HG03571 (cell line): ENCODE data around the gene BICC1.

Experiments
- ATAC-seq: cut with Tn5 transposase; IDR thresholded peaks from one replicate; pipeline ENCODE4 v1.9.1; 2021; ENCODE audit not compliant: unreplicated experiment

Gene BICC1

GRCh38 chr10:58512491-58513187, at the start of gene BICC1:
BICC1 (plus strand) TSS chr10:58512872; CDS start chr10:58513144, 272 bp downstream.
- ATAC-seq, result no peak

- ATAC-seq, result no peak
Observed at GRCh38 chr10:58464956-58465355, 47.7 kb upstream of the BICC1 start.

- ATAC-seq, result no peak
Observed at GRCh38 chr10:58465629-58466028, 47.0 kb upstream of the BICC1 start.

- no peak for ATAC-seq
Observed at GRCh38 chr10:58467931-58468635, 44.6 kb upstream of the BICC1 start.

GRCh38 chr10:58473976-58474375, 38.7 kb upstream of the BICC1 start:
- ATAC-seq, result no peak

GRCh38 chr10:58475322-58476277, 37.1 kb upstream of the BICC1 start:
- no peak for ATAC-seq

- no peak for ATAC-seq
Observed at GRCh38 chr10:58477122-58477521, 35.5 kb upstream of the BICC1 start.

- ATAC-seq, result no peak
Observed at GRCh38 chr10:58477902-58478301, 34.8 kb upstream of the BICC1 start.

- ATAC-seq, result no peak
Observed at GRCh38 chr10:58479045-58479444, 33.6 kb upstream of the BICC1 start.

- ATAC-seq, result no peak
Observed at GRCh38 chr10:58480321-58480720, 32.4 kb upstream of the BICC1 start.

GRCh38 chr10:58481569-58482109, 31.0 kb upstream of the BICC1 start:
- ATAC-seq, result no peak

GRCh38 chr10:58486821-58487220, 25.9 kb upstream of the BICC1 start:
- ATAC-seq, result no peak

GRCh38 chr10:58488921-58489320, 23.8 kb upstream of the BICC1 start:
- ATAC-seq, result no peak

- ATAC-seq, result no peak
Observed at GRCh38 chr10:58502956-58503355, 9.7 kb upstream of the BICC1 start.

- ATAC-seq, result no peak
Observed at GRCh38 chr10:58508316-58508715, 4.4 kb upstream of the BICC1 start.

- ATAC-seq, result no peak
Observed at GRCh38 chr10:58511765-58512490, 744 bp upstream of the BICC1 start.

GRCh38 chr10:58513188-58514110, 777 bp downstream of the BICC1 start:
- ATAC-seq, result no peak

- no peak for ATAC-seq
Observed at GRCh38 chr10:58514111-58514770, 1.6 kb downstream of the BICC1 start.
